ENCODE measurements around the gene DENND1A. TPM values are rescaled to one million over a fixed set of nuclear protein-coding genes. Genes with fewer than 3 reads are reported as not detected.

The DENND1A gene
- total RNA-seq, 1 experiment from 2014 or later = 23.5 TPM

GRCh38 chr9:123647145-123647544 lies 282.8 kb downstream of the DENND1A start:
- Mint-ChIP-seq H3K4me3 (no peak overlapping the region), H3K27ac (no peak overlapping the region), H3K36me3 (peaks cover 8% of the 10 kb centered on the region; the same call in 1 of the 2 replicates), H3K4me1 (peaks cover 13% of the 10 kb centered on the region), H3K9me3 (no peaks in the 10 kb centered on the region), H3K27me3 (ENCODE audit: low read depth) (no peaks in the 10 kb centered on the region)
- TF ChIP-seq RORB (CRISPR knock-in tag; IDR thresholded peaks at IDR 0.05) (no peak), NFE2L1 (CRISPR knock-in tag; IDR thresholded peaks at IDR 0.05) (no peak), KAT7 (CRISPR knock-in tag; IDR thresholded peaks at IDR 0.05; ENCODE audit: borderline replicate concordance) (no peak), ETV6 (CRISPR knock-in tag; IDR thresholded peaks at IDR 0.05) (no peak), MAX (CRISPR knock-in tag; IDR thresholded peaks at IDR 0.05) (no peak), JUN (CRISPR knock-in tag; IDR thresholded peaks at IDR 0.05) (no peak), JAZF1 (CRISPR knock-in tag; IDR thresholded peaks at IDR 0.05) (no peak), ELF4 (CRISPR knock-in tag; IDR thresholded peaks at IDR 0.05; ENCODE audit: low read depth) (no peak), ZNF423 (CRISPR knock-in tag; IDR thresholded peaks at IDR 0.05) (no peak), NR2C2 (CRISPR knock-in tag; IDR thresholded peaks at IDR 0.05) (no peak), RELA (CRISPR knock-in tag; IDR thresholded peaks at IDR 0.05; ENCODE audit: borderline replicate concordance) (no peak), CDX4 (CRISPR knock-in tag; IDR thresholded peaks at IDR 0.05; ENCODE audit: borderline replicate concordance) (no peak), FOXP1 (CRISPR knock-in tag; IDR thresholded peaks at IDR 0.05; ENCODE audit: borderline replicate concordance) (no peak), ZBTB21 (CRISPR knock-in tag; IDR thresholded peaks at IDR 0.05; ENCODE audit: borderline replicate concordance) (no peak), USF2 (CRISPR knock-in tag; IDR thresholded peaks at IDR 0.05) (no peak), GABPB1 (CRISPR knock-in tag; IDR thresholded peaks at IDR 0.05) (no peak)
- DNase-seq (ENCODE audit: low spot score) = no peak
- ChIA-PET POLR2A (no interaction called here), CTCF (no interaction called here)
- no peak for ATAC-seq

- Mint-ChIP-seq H3K4me3 (no peak overlapping the region), H3K9me3 (no peaks in the 10 kb centered on the region), H3K4me1 (peaks cover 14% of the 10 kb centered on the region), H3K27ac (no peak overlapping the region), H3K27me3 (ENCODE audit: low read depth) (no peaks in the 10 kb centered on the region), H3K36me3 (no peaks in the 10 kb centered on the region)
- no peak for ATAC-seq
- no peak for DNase-seq (ENCODE audit: low spot score)
- CTCF ChIA-PET = no interaction called here
- POLR2A ChIA-PET = no interaction called here
- TF ChIP-seq E2F5 (CRISPR knock-in tag; IDR thresholded peaks at IDR 0.05) (no peak), ZMAT4 (CRISPR knock-in tag; IDR thresholded peaks at IDR 0.05) (no peak), NFYB (CRISPR knock-in tag; conservative IDR thresholded peaks at IDR 0.05; ENCODE audit: low read depth) (no peak), TEAD1 (CRISPR knock-in tag; IDR thresholded peaks at IDR 0.05) (no peak), EMX1 (CRISPR knock-in tag; IDR thresholded peaks at IDR 0.05) (no peak), CTCF (IDR thresholded peaks at IDR 0.05) (no peak), MXD4 (CRISPR knock-in tag; IDR thresholded peaks at IDR 0.05; ENCODE audit: borderline replicate concordance) (no peak), E2F4 (CRISPR knock-in tag; IDR thresholded peaks at IDR 0.05; ENCODE audit: borderline replicate concordance, low read depth) (no peak), TEAD4 (CRISPR knock-in tag; IDR thresholded peaks at IDR 0.05) (no peak), ZNF281 (CRISPR knock-in tag; IDR thresholded peaks at IDR 0.05) (no peak), CBFB (CRISPR knock-in tag; IDR thresholded peaks at IDR 0.05; ENCODE audit: low read depth) (no peak), ATF3 (CRISPR knock-in tag; conservative IDR thresholded peaks at IDR 0.05) (no peak)
These were observed 284.2 kb downstream of the DENND1A start for GRCh38 chr9:123645762-123646161.
